Testis (tissue), 3 donors: ENCODE data around the gene PTGFRN. TPM values are rescaled to one million over a fixed set of nuclear protein-coding genes. Genes with fewer than 3 reads are reported as not detected.

Experiments used
- DNase-seq: peaks from one replicate; pipeline ENCODE4 v3.0.0-alpha.2; 2019
- H3K27ac ChIP-seq, 2 donors: fragments of 200-600 bp; sonication (generic); one replicate each; pipeline ENCODE4 v1.5.1; 2019
- H3K27me3 ChIP-seq: fragments of 200-600 bp; sonication (generic); one replicate; pipeline ENCODE4 v1.5.1; 2019
- H3K36me3 ChIP-seq: fragments of 200-600 bp; sonication (generic); one replicate; pipeline ENCODE4 v1.5.1; 2017; ENCODE audit warnings: low read depth; ENCODE audit errors: missing control alignments
- H3K4me1 ChIP-seq: fragments of 200-600 bp; sonication (generic); one replicate; pipeline ENCODE4 v1.5.1; 2019
- H3K4me3 ChIP-seq, 2 donors: fragments of 200-600 bp; sonication (generic); one replicate each; pipeline ENCODE4 v1.5.1; 2017 to 2019
- H3K9me3 ChIP-seq: fragments of 200-600 bp; sonication (generic); one replicate; pipeline ENCODE4 v1.5.1; 2017
- POLR2A ChIP-seq: fragments of 450-650 bp; IDR thresholded peaks from one replicate; pipeline ENCODE4 v1.6.1; 2017; ENCODE audit warnings: antibody characterized with exemption, mild to moderate bottlenecking, moderate library complexity
- WGBS, 2 donors: methylation state at CpG; one replicate each; pipeline ENCODE4 v1.1.5; 2018; 5-methylcytosine and 5-hydroxymethylcytosine counted together
- intact Hi-C: fragments of 100-400 bp; cut with DNase I; formaldehyde crosslinking; loops from one replicate; pipeline ENCODE4 v1.15.1; 2023; ENCODE audit warnings: low total_unique reads
- polyA plus RNA-seq: library from polyadenylated mRNA; stranded (reverse); fragments of 350-450 nt; fragmentation: Illumina TruSeq; extraction: RNeasy Lipid Tissue Mini Kit (QIAGEN cat#74804); gene quantifications from one replicate; pipeline ENCODE4 v1.2.3, GENCODE V29; 2014; ENCODE audit warnings: low read depth, low replicate concordance; ENCODE audit not compliant: insufficient read depth
- total RNA-seq, 2 donors: library from RNA; depleted of rRNA; stranded (reverse); fragments of >200 nt; gene quantifications; one replicate each; pipeline ENCODE4 v1.2.3, GENCODE V29; 2016
- TF ChIP-seq, protein P1 (sequence below), 3 experiments: fragments of 450-650 bp in 2 of 3; fragments of 200-600 bp in 1 of 3; sonication (generic) in 1 of 3; IDR thresholded peaks; one replicate each; pipeline ENCODE4 v1.5.1; 2016 to 2019; ENCODE audit warnings: antibody characterized with exemption in 3 of 3, mild to moderate bottlenecking in 2 of 3, moderate library complexity in 1 of 3

Gene PTGFRN
- total and polyA plus RNA-seq, 3 donors from 2014 or later = 26.8 to 32.0 (median 28.1) TPM

DNA sequence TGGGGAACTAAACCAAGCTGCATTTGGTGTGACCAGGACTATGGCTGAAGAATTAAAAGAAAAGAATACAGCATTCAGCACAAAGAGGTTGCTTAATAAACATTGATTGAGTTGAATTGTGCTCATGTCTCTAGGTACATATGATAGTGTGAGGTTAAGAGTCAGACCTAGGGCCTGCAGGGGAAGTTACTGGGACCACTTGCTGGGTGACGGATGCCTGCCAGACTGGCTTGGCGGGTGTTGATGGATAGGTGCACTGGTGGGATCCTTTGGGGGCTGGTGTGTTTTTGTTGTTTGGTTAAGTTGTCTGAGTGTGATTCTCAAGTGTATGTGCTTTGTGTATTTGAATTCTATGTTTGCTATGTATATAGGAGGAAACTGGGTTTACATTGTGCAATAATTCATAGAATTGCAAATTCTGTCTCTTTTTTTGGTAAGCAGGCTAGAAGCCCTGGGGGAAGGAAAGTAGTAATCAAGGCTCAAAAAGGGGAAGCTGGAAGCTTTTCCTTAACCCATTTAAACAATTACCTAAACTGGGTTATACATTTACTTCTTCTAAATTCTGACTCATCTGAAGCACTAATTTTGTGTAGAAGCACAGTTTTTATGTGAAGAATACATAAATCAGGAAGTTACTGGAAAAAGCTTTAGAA is 93.6 kb downstream of the PTGFRN start:
- Histone ChIP-seq H3K4me1 (no peaks in the 10 kb centered on the region), H3K27me3 (no peaks in the 10 kb centered on the region), H3K36me3 (no peaks in the 10 kb centered on the region), H3K4me3 (no peak overlapping the region), H3K27ac (no peak overlapping the region), H3K9me3 (no peaks in the 10 kb centered on the region)
- DNase-seq = no peak
- no peak for TF ChIP-seq POLR2A
- TF ChIP-seq, protein P1, sequence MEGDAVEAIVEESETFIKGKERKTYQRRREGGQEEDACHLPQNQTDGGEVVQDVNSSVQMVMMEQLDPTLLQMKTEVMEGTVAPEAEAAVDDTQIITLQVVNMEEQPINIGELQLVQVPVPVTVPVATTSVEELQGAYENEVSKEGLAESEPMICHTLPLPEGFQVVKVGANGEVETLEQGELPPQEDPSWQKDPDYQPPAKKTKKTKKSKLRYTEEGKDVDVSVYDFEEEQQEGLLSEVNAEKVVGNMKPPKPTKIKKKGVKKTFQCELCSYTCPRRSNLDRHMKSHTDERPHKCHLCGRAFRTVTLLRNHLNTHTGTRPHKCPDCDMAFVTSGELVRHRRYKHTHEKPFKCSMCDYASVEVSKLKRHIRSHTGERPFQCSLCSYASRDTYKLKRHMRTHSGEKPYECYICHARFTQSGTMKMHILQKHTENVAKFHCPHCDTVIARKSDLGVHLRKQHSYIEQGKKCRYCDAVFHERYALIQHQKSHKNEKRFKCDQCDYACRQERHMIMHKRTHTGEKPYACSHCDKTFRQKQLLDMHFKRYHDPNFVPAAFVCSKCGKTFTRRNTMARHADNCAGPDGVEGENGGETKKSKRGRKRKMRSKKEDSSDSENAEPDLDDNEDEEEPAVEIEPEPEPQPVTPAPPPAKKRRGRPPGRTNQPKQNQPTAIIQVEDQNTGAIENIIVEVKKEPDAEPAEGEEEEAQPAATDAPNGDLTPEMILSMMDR (IDR thresholded peaks at IDR 0.05) = no peak
- intact Hi-C loops = no loop called here
- WGBS, 2 donors = 93 to 100% methylated on average over 2 of the region's 2 CpGs

DNA sequence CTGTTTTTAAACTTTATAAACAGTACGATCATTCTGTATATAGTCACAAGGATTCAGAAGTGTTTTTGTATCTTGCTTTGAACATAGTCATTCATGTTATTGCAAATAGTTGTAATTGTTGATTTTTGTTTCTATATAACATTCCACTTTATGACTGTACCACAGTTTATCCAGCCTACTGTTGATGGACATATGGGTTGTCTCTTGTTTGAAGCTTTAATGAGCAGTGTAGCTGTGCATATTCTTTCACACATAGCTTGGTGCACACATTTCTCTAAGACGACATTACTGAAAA is 98.0 kb downstream of the PTGFRN start:
- H3K4me3 ChIP-seq = no peak overlapping the region

DNA sequence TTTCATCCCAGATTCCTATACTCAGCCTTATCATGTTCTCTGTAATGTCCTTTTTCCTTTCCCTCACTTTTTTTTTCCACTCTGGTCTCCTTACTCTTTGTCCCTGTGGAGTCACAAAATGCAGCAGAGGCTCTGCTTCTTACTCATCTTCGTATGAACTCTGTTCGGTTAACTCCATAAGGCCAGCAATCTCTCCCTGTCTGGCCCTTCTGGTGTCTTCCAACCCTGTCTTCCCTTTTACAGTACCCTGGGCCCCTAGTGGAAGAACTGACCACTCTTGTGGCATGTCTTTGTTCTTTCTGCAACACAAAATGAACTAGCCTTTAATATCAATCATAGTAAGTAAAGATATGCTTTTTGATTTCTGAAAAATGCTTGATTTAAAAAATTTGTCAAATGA is 98.9 kb downstream of the PTGFRN start:
- Histone ChIP-seq H3K27ac (no peak overlapping the region), H3K4me3 (no peak overlapping the region), H3K36me3 (no peaks in the 10 kb centered on the region), H3K9me3 (no peaks in the 10 kb centered on the region), H3K4me1 (no peaks in the 10 kb centered on the region), H3K27me3 (no peaks in the 10 kb centered on the region)
- WGBS, 2 donors = 57 to 63% methylated on average over 2 of the region's 2 CpGs
- intact Hi-C loops = no loop called here
- TF ChIP-seq POLR2A = no peak
- TF ChIP-seq, protein P1 (IDR thresholded peaks at IDR 0.05) = no peak
- no peak for DNase-seq

More for the DNA sequence above, 98.0 kb downstream of the PTGFRN start:
- intact Hi-C loops = no loop called here
- Histone ChIP-seq H3K27ac (no peak overlapping the region), H3K36me3 (no peaks in the 10 kb centered on the region), H3K9me3 (no peaks in the 10 kb centered on the region), H3K27me3 (no peaks in the 10 kb centered on the region), H3K4me1 (no peaks in the 10 kb centered on the region)
- WGBS, 2 donors = 96 to 98% methylated on average over 2 of the region's 2 CpGs
- no peak for DNase-seq
- no peak for TF ChIP-seq POLR2A
- TF ChIP-seq, protein P1 (IDR thresholded peaks at IDR 0.05) = no peak

DNA sequence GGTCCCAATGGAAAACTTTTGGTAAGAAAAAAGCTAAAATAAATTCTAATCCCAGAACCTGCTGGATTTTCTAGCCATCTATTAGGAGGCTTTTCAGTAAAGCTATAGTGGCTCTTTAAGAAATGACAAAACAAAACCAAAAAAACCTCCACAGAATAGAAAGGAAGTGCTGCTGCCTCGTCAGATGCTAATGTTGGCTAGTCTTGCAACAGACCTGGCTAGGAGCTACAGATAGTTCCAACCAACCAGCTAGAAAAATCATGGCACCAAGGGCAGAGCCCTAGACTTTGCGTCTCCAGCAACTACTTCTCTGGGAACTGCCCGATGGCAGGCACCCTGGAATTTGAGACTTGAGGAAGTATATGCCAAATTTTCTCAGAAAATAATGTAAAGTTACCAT is 99.4 kb downstream of the PTGFRN start:
- Histone ChIP-seq H3K4me1 (no peaks in the 10 kb centered on the region), H3K36me3 (no peaks in the 10 kb centered on the region), H3K27ac (no peak overlapping the region), H3K27me3 (no peaks in the 10 kb centered on the region), H3K4me3 (no peak overlapping the region), H3K9me3 (no peaks in the 10 kb centered on the region)
- no peak for DNase-seq
- 62 to 74% methylated on average over 3 of the region's 3 CpGs for WGBS, 2 donors
- no peak for TF ChIP-seq POLR2A
- TF ChIP-seq, protein P1 (IDR thresholded peaks at IDR 0.05) = no peak
- intact Hi-C loops = no loop called here

DNA sequence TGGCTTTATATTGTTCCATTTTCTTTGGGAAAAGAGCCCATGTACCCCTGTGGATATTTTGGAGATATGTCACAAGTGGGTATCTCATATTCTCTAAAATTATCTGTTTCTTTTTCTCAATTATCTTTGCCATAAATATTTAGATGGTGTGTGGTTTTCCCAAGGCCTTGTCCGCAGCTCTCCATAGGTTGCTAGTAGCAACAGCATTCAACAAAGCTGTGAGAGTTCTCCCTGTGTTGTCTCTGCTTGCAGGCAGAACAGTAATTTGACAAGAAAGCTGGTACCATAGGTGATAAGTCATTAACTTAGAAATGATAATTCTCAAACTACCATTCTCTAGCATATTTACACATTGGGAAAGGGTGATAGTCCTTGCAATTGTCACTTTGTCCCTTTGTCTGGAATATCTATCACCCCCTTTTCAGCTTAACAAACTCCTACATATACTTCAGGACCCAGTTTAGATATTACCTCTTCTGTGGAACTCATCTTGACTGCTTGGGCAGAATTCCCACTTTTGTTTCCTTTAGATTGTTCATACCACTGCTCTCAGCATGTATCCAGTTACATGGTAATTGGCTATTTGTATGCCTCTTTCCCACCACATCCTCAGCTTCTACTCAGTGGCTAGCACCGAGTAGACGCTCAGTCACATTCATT is 100.7 kb downstream of the PTGFRN start:
- H3K36me3 ChIP-seq = no peaks in the 10 kb centered on the region
- H3K27ac ChIP-seq = no peak overlapping the region
- H3K9me3 ChIP-seq = no peaks in the 10 kb centered on the region
- DNase-seq = no peak
- H3K4me1 ChIP-seq = no peaks in the 10 kb centered on the region
- 90 to 95% methylated on average over 3 of the region's 3 CpGs for WGBS, 2 donors
- no peak overlapping the region for H3K4me3 ChIP-seq
- no peaks in the 10 kb centered on the region for H3K27me3 ChIP-seq
- TF ChIP-seq POLR2A = no peak
- TF ChIP-seq, protein P1 (IDR thresholded peaks at IDR 0.05) = no peak
- intact Hi-C loops = no loop called here
